GM10266 (cell line): ENCODE results near the gene SNRNP70.

Source experiments
- DNase-seq: peaks from one replicate; pipeline ENCODE4 v3.0.0; 2012; ENCODE audit errors: extremely low spot score
- TF ChIP-seq, protein P1 (sequence below): IDR thresholded peaks from 2 replicates; pipeline ENCODE4 v1.5.1; 2012; ENCODE audit warnings: mild to moderate bottlenecking, low read depth; ENCODE audit not compliant: control insufficient read depth, insufficient read depth; ENCODE audit errors: missing control alignments

SNRNP70 gene

DNA sequence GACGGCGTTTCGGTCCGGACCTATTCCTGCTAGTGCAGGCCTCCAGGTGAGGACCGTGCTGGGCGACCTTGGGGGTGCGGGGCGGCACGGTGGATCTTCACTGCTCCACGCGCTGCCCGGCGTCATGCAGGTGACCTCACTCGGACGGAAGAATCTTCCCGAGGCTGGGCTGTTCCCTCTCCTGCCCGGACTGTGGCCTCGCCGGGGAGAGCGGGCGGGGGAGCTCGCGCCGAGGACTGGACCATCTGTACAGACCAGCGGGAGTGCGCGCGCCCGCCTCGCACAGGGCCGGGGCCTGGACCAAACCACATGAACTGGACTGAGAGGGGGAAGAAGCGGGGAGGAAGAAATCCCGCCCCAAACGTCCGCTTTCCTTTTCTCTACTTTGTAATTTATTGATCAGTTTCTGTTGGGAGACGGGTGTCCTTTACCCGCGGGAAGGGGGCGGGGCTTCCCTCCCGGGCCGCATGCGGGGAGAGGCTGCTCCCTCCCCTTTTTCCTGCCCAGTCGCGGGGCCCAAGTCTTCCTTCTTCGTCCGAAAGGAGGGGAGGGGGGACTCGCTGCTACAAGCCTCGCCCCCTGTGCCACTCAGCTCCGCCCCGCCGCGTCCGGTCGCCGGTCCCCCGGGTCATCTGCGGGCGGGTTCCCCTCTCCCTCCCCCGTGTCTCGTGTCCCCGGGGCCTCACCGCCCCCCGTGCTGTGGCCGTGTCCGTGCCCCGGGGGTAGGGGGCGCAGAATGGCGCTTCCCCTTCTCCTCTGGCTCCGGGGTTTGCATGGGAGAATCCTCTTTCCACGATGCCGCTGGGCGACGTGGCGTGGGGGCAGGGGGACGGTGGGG lies 65.1 kb downstream of the SNRNP70 start:
- peak; percentile 73 for DNase-seq
- TF ChIP-seq, protein P1, sequence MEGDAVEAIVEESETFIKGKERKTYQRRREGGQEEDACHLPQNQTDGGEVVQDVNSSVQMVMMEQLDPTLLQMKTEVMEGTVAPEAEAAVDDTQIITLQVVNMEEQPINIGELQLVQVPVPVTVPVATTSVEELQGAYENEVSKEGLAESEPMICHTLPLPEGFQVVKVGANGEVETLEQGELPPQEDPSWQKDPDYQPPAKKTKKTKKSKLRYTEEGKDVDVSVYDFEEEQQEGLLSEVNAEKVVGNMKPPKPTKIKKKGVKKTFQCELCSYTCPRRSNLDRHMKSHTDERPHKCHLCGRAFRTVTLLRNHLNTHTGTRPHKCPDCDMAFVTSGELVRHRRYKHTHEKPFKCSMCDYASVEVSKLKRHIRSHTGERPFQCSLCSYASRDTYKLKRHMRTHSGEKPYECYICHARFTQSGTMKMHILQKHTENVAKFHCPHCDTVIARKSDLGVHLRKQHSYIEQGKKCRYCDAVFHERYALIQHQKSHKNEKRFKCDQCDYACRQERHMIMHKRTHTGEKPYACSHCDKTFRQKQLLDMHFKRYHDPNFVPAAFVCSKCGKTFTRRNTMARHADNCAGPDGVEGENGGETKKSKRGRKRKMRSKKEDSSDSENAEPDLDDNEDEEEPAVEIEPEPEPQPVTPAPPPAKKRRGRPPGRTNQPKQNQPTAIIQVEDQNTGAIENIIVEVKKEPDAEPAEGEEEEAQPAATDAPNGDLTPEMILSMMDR, result no peak

GRCh38 chr19:49150944-49151243 lies 65.6 kb downstream of the SNRNP70 start:
- no peak for DNase-seq
- TF ChIP-seq, protein P1, result no peak

DNA sequence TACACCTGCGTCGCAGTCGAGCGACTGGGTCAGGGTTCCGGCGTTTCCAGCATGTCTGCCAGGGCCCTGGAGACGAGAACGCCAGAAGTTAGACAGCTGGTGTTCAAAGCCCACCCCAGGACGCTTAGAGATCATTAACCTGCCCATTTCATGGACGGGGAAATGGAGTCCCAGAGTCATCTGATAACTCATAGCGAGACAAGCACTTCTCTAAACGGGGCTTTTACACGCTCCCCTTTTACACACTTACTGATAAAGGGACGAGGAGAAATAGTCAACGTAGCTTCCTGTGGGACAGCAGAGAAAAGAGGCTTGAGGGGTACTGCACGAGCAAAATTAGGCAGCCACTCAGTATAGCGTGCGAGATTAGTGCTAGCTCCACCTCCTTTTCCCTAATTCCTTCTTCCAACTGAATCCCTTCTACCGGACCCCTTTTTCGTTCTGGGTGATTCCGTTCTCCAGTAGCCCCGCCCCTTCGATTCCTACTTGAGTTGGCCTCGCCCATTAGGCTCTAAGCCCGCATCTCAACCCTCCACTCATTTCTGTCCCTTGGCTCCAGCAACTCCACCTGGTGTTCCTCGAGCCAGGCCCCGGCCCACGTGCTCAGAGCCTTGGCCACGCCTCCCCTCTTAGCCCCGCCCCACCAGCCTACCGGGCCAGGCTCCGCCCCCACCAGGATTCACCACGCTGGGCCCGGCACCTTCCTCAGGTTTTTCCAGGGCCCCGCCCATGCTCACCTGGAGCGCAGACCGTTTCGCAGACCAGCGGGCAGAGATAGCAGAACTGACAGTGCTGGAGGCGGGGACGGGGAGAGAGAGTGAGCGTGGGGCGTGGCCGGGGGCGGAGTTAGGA lies 66.2 kb downstream of the SNRNP70 start:
- TF ChIP-seq, protein P1, result no peak
- no peak for DNase-seq

DNA sequence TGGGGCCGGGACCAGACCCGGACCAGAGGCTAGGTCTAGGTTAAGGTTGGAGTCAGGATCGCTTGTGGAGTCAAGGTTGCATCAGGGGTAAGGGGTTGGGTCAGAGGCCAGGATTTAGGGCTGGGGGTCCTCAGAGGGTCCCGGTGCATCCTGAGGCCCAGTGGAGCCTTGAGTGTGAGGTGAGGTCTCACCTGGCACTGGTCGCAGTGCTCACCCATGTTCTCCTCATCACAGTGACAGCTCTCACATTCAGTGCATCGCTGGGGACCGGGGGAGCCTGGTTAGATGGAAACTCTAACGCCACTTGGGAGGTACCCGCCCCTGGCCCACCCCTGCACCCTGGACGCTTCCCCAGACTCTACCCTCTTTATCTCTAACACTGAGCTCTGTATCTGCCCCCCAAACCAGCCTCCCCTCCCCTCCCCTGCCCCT lies 66.9 kb downstream of the SNRNP70 start:
- TF ChIP-seq, protein P1, result no peak
- DNase-seq, result no peak

DNA sequence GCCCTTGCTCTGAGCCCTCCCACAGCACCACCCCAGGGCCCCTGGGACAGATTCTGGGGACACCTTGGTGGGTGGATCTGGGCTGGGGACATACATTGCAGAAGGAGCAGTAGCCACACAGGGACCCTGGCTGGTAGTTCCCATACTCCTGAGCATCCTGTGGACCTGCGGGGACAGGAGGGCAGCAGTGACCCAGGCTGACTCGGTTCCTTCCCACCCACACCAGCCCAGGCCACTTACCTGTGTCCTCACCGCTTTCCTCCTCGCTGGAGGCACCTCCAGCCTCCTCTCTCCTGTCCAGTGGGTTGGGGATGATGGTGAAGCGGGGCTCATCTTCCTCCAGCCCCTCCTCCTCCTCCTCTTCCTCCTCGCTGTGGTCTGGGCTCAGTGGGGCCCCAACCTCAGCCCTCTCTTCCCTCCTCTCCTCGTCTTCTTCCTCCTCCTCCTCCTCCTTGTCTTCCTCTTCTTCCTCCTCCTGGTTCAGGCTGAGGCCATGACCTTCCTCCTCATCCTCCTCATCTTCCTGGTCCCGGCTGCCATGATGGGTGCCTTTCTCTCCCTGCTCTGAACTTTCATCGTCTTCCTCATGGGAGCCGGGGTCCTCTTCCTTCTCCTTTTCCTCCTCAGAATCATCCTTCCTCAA lies 68.0 kb downstream of the SNRNP70 start:
- TF ChIP-seq, protein P1, result no peak
- no peak for DNase-seq

DNA sequence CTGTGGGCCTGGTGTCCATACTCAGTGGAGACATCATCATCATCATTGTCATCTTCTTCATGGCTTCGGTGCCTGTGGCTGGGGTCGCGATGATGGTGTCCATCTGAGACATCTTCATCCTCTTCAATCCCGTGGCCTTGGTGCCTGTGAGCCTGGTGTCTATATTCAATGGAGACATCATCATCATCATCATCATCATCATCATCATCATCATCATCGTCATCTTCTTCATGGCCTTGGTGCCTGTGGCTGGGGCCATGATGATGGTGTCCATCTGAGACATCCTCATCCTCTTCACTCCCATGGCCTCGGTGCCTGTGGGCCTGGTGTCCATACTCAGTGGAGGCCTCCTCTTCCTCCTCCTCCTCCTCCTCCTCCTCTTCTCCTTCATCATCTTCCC lies 69.0 kb downstream of the SNRNP70 start:
- no peak for DNase-seq
- TF ChIP-seq, protein P1, result no peak
